T-helper 9 cell (primary cell): ENCODE data around the gene ERVFRD-1.

ENCODE experiments used
- DNase-seq: peaks from one replicate; pipeline ENCODE4 v3.0.0-alpha.2; 2020
- total RNA-seq, 2 donors: gene quantifications; one replicate each; lab custom pipeline; 2026; lab: John Stamatoyannopoulos, UW

ERVFRD-1 gene
- 0 reads per million in 2 donors for total RNA-seq

- DNase-seq = no peak
Measured at GRCh38 chr6:11110921-11111768, at the start of gene ERVFRD-1. TSS of gene ERVFRD-1 (minus strand) at chr6:11111725. CDS start at chr6:11105310, 6,415 bp downstream.

- DNase-seq = no peak
Measured at GRCh38 chr6:11160199-11160598, 48.7 kb upstream of the ERVFRD-1 start.

GRCh38 chr6:11155589-11155988, 44.1 kb upstream of the ERVFRD-1 start:
- no peak for DNase-seq

- DNase-seq = no peak
Measured at GRCh38 chr6:11153447-11153846, 41.9 kb upstream of the ERVFRD-1 start.

- no peak for DNase-seq
Measured at GRCh38 chr6:11152581-11152980, 41.1 kb upstream of the ERVFRD-1 start.

- no peak for DNase-seq
Measured at GRCh38 chr6:11151488-11151887, 40.0 kb upstream of the ERVFRD-1 start.

GRCh38 chr6:11149551-11149950, 38.0 kb upstream of the ERVFRD-1 start:
- DNase-seq = no peak

GRCh38 chr6:11146117-11146826, 34.7 kb upstream of the ERVFRD-1 start:
- no peak for DNase-seq

GRCh38 chr6:11144393-11144851, 32.9 kb upstream of the ERVFRD-1 start:
- DNase-seq = peak; percentile 68

GRCh38 chr6:11143394-11144371, 32.2 kb upstream of the ERVFRD-1 start:
- no peak for DNase-seq

- no peak for DNase-seq
Measured at GRCh38 chr6:11142296-11143027, 30.9 kb upstream of the ERVFRD-1 start.

- no peak for DNase-seq
Measured at GRCh38 chr6:11141295-11141694, 29.8 kb upstream of the ERVFRD-1 start.

GRCh38 chr6:11140056-11140455, 28.5 kb upstream of the ERVFRD-1 start:
- no peak for DNase-seq

GRCh38 chr6:11139051-11139960, 27.8 kb upstream of the ERVFRD-1 start:
- DNase-seq = no peak

GRCh38 chr6:11136809-11137208, 25.3 kb upstream of the ERVFRD-1 start:
- no peak for DNase-seq

GRCh38 chr6:11133281-11133680, 21.8 kb upstream of the ERVFRD-1 start:
- DNase-seq = no peak

- no peak for DNase-seq
Measured at GRCh38 chr6:11132194-11132888, 20.8 kb upstream of the ERVFRD-1 start.

GRCh38 chr6:11130605-11131004, 19.1 kb upstream of the ERVFRD-1 start:
- DNase-seq = no peak

- DNase-seq = no peak
Measured at GRCh38 chr6:11129908-11130565, 18.5 kb upstream of the ERVFRD-1 start.

- DNase-seq = no peak
Measured at GRCh38 chr6:11128608-11129007, 17.1 kb upstream of the ERVFRD-1 start.
